Small intestine (tissue), 7 donors: ENCODE measurements around the gene EPHA3. TPM values are rescaled to one million over a fixed set of nuclear protein-coding genes. Genes with fewer than 3 reads are reported as not detected.
"Not testable (repeated sequence)": the region's sequence is repeated elsewhere in the genome, so short reads cannot be mapped to it uniquely, and the experiment has no call there.

Experiments used
- DNase-seq, 2 donors: peaks; one replicate each; pipeline versions ENCODE4 v3.0.0 to v3.0.0-alpha.2; 2013
- FAIRE-seq: peaks from 2 replicates; lab custom pipeline; 2012; peaks lifted over from hg19 to GRCh38; lab: Jason Lieb, UNC
- H3K27ac ChIP-seq, 3 donors: one replicate each; pipeline ENCODE4 v1.5.1; 2013; ENCODE audit warnings: low read length in 2 of 3, mild to moderate bottlenecking in 2 of 3, control low read depth in 1 of 3, inconsistent platforms in 1 of 3, low read depth in 1 of 3, moderate library complexity in 1 of 3
- H3K27me3 ChIP-seq, 3 donors: one replicate each; pipeline ENCODE4 v1.6.1; 2013; ENCODE audit warnings: low read length in 3 of 3, inconsistent platforms in 1 of 3; ENCODE audit not compliant: control insufficient read depth in 3 of 3, insufficient read depth in 3 of 3
- H3K36me3 ChIP-seq, 3 donors: one replicate each; pipeline ENCODE4 v1.6.1; 2013; ENCODE audit warnings: low read length in 3 of 3, inconsistent platforms in 1 of 3, low read depth in 1 of 3, mild to moderate bottlenecking in 1 of 3, moderate library complexity in 1 of 3; ENCODE audit not compliant: control insufficient read depth in 3 of 3, insufficient read depth in 2 of 3
- H3K4me1 ChIP-seq, 3 donors: one replicate each; pipeline ENCODE4 v1.6.1; 2013; ENCODE audit warnings: low read length in 2 of 3, inconsistent platforms in 1 of 3, low read depth in 1 of 3, mild to moderate bottlenecking in 1 of 3, moderate library complexity in 1 of 3; ENCODE audit not compliant: control insufficient read depth in 3 of 3, insufficient read depth in 2 of 3
- H3K4me3 ChIP-seq, 3 donors: one replicate each; pipeline ENCODE4 v1.5.1; 2013; ENCODE audit warnings: low read length in 3 of 3, control low read depth in 1 of 3, inconsistent platforms in 1 of 3, low read depth in 1 of 3, mild to moderate bottlenecking in 1 of 3, moderate library complexity in 1 of 3
- H3K9me3 ChIP-seq, 2 donors: one replicate each; pipeline ENCODE4 v1.6.1; 2013; ENCODE audit warnings: low read depth in 1 of 2, low read length in 1 of 2; ENCODE audit not compliant: control insufficient read depth in 2 of 2, insufficient read depth in 1 of 2
- WGBS, 3 donors: extraction: QIAGEN DNeasy Blood & Tissue Kit; methylation state at CpG; one replicate each; pipeline ENCODE4 v1.1.7; 2013; 5-methylcytosine and 5-hydroxymethylcytosine counted together
- polyA plus RNA-seq, 4 donors: library from polyadenylated mRNA; stranded (reverse) in 3 of 4; unstranded in 1 of 4; fragments of 200-250 nt in 3 of 4; fragments of 120-200 nt in 1 of 4; gene quantifications; one replicate each; pipeline versions ENCODE4 v1.2.1 to v1.2.3, GENCODE V29; 2013
- donor health status: healthy with polysubstance abuse.
- donor health status: control.
- donor health status: control.
- donor health status: Bipolar disorder and iron deficiency.
- donor health status: healthy.

The EPHA3 gene
- polyA plus RNA-seq, 4 donors, result under 0.01 to 3.0 (median 0.88) TPM; not detected in 1

DNA sequence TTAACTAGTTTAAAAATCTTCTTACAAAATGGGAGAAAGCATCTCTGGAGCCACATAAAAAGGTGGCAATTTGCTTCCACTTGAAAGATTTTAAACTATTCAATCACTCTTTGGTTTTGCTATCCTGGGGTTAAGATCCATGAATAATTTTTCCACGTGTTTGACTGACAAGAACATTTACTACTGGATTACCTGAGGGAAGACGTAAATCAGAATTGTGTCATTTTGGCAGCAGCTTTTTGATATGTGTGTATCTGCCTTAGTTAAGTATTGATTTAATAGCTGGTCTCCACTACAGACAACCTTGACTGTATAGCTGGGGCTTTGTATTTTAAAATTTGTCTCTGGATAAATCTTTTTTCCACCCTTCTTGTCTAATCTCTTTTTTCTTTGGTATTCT, 228.3 kb downstream of the EPHA3 start:
- DNase-seq, result no peak
- no peak overlapping the region for H3K4me3 ChIP-seq
- 38 to 70% (median 41%) methylated on average over 2 of the region's 2 CpGs for WGBS, 3 donors
- H3K27ac ChIP-seq, result no peak overlapping the region
- no peaks in the 10 kb centered on the region for H3K4me1 ChIP-seq
- H3K36me3 ChIP-seq, result no peaks in the 10 kb centered on the region
- FAIRE-seq, result no peak
- no peaks in the 10 kb centered on the region for H3K27me3 ChIP-seq
- no peaks in the 10 kb centered on the region for H3K9me3 ChIP-seq

DNA sequence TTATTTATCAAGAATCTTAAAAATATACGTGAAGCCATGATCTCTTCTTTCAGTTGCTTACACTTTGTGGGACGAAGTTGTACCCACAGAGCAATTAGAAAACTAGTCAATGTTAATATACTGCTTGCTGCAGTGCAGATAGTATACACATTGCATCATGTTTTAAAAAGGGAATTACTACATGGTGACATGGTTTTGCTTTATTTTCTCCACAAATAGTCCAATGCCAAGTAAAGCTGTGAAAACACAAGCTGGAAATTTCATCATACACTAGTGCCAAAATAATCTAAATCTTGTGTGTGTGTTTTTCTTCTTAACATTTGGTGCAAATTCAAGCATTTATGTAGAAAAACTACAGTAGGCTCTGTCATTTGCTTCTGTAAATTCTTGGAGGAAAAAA, 233.0 kb downstream of the EPHA3 start:
- WGBS, 3 donors, result 69 to 79% (median 69%) methylated on average over 2 of the region's 2 CpGs
- Histone ChIP-seq H3K36me3 (no peaks in the 10 kb centered on the region), H3K4me1 (no peaks in the 10 kb centered on the region), H3K27ac (no peak overlapping the region), H3K9me3 (no peaks in the 10 kb centered on the region), H3K4me3 (no peak overlapping the region), H3K27me3 (no peaks in the 10 kb centered on the region)
- no peak for FAIRE-seq
- no peak for DNase-seq

DNA sequence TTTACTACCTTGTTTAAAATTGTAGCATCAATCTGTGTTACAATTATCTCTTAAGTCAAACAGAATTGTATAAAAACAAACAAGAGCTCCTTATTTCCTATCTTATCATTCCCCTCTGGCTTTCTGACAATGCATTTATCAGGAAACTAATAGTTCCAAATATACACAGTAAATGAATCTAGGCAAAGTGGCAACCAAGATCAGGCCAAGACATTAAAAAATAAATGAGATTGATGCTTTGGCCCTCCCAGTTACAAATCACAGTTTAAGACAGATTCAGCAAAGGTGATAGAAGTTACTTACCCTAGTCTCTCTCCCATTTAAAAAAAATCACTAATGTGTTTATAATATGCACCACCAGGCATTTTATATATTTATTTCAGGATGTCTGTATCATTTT, 236.7 kb downstream of the EPHA3 start:
- no peaks in the 10 kb centered on the region for H3K4me1 ChIP-seq
- H3K4me3 ChIP-seq, result no peak overlapping the region
- FAIRE-seq, result no peak
- no peak overlapping the region for H3K27ac ChIP-seq
- no peak for DNase-seq
- no peaks in the 10 kb centered on the region for H3K27me3 ChIP-seq
- H3K36me3 ChIP-seq, result no peaks in the 10 kb centered on the region
- no peaks in the 10 kb centered on the region for H3K9me3 ChIP-seq

DNA sequence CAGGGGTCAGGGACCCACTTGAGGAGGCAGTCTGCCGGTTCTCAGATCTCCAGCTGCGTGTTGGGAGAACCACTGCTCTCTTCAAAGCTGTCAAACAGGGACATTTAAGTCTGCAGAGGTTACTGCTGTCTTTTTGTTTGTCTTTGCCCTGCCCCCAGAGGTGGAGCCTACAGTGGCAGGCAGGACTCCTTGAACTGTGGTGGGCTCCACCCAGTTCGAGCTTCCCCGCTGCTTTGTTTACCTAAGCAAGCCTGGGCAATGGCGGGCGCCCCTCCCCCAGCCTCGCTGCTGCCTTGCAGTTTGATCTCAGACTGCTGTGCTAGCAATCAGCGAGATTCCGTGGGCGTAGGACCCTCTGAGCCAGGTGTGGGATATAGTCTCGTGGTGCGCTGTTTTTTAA, 243.5 kb downstream of the EPHA3 start:
- H3K27me3 ChIP-seq, H3K9me3 ChIP-seq, FAIRE-seq, H3K36me3 ChIP-seq, H3K4me1 ChIP-seq, H3K4me3 ChIP-seq, DNase-seq, H3K27ac ChIP-seq: not testable (repeated sequence)
- WGBS, 3 donors, result 30 to 59% (median 52%) methylated on average over 2 to 6 of the region's 12 CpGs

DNA sequence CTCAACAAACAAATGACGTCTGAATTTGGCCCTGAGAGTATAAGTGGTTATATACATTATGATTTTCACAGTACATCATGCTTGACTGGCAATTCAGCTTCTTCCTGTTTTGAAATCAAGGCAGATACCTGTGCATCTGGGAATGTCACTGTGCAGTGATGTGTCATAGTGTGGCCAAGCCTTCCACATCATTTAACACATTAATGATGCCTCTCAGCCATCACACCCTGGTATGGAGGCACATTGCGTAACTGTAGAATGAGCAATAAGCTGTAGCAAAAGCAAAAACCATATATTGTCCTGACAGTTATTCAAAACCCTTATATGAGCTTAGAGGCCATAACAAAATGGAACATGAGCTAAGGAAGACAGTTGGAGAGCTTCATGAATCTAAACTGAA, 246.0 kb downstream of the EPHA3 start:
- Histone ChIP-seq H3K4me1 (no peaks in the 10 kb centered on the region), H3K4me3 (no peak overlapping the region), H3K27me3 (no peaks in the 10 kb centered on the region), H3K36me3 (no peaks in the 10 kb centered on the region), H3K9me3 (no peaks in the 10 kb centered on the region), H3K27ac (no peak overlapping the region)
- WGBS, 3 donors, result 72 to 82% (median 76%) methylated on average over 2 of the region's 2 CpGs
- DNase-seq, result no peak
- no peak for FAIRE-seq

DNA sequence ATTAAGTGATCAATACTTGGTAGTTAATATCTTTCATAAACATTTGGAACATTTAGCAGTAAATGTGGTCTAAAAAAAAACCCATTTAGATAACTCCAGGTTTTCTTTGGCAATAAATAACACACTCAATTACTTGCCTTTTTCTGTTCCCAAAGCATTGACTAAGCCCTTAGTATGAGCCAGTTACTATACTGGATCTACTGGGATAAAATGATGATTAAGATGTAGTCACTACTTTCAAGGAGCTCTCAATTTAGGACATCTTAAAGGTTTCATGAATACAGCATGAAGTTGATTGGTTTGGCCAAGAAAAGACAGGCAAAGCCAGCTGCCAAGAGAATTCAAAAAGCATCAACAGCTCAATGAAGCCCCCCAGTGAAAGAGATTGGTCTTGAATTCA, 250.9 kb downstream of the EPHA3 start:
- Histone ChIP-seq H3K36me3 (no peaks in the 10 kb centered on the region), H3K27ac (no peak overlapping the region), H3K4me1 (no peaks in the 10 kb centered on the region), H3K9me3 (no peaks in the 10 kb centered on the region), H3K27me3 (no peaks in the 10 kb centered on the region), H3K4me3 (no peak overlapping the region)
- no peak for DNase-seq
- FAIRE-seq, result no peak

DNA sequence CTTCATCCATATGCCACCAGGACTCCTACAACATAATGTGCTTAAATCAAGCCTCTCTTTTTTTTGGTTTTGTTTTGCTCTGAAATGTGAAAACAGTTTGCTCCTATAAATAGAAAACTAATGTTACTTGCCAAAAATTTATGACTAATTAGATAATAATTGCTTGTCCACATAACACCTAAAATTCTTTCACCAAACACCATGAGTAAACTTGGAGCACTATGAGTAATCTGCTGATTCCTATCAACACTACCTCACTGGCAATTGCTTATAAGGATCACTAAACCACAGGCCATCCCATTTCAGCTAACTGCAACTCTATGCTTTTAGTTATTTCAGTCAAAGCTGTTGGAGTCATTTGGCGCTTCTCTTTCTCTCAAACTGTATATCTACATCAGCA, 252.7 kb downstream of the EPHA3 start:
- Histone ChIP-seq H3K4me1 (no peaks in the 10 kb centered on the region), H3K27me3 (no peaks in the 10 kb centered on the region), H3K9me3 (no peaks in the 10 kb centered on the region), H3K36me3 (no peaks in the 10 kb centered on the region), H3K27ac (no peak overlapping the region), H3K4me3 (no peak overlapping the region)
- WGBS, 3 donors, result 83 to 96% (median 88%) methylated on average over 1 of the region's 1 CpG
- no peak for DNase-seq
- no peak for FAIRE-seq

DNA sequence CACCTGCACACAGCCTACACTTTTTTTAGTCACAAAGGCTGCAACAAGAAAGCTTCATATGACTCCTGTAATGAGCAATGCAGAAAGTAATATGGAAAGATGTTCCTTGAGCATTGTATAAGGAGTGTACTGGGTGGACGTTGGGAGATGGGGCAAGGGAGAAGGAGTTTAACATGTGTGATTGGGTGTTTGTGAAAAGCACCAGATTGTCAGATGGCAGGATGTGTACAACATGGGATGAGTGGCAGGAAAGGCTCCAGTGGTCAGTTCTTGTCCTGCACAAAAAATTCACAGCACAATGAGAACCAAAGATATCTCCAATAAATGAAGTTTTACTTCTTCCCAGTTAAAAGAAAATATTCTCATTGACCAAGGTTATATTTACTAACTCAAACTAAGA, 255.1 kb downstream of the EPHA3 start:
- 47 to 61% (median 47%) methylated on average over 1 of the region's 1 CpG for WGBS, 3 donors
- Histone ChIP-seq H3K36me3 (no peaks in the 10 kb centered on the region), H3K27ac (no peak overlapping the region), H3K27me3 (no peaks in the 10 kb centered on the region), H3K4me1 (no peaks in the 10 kb centered on the region), H3K4me3 (no peak overlapping the region), H3K9me3 (no peaks in the 10 kb centered on the region)
- DNase-seq (no peak), FAIRE-seq (no peak)

DNA sequence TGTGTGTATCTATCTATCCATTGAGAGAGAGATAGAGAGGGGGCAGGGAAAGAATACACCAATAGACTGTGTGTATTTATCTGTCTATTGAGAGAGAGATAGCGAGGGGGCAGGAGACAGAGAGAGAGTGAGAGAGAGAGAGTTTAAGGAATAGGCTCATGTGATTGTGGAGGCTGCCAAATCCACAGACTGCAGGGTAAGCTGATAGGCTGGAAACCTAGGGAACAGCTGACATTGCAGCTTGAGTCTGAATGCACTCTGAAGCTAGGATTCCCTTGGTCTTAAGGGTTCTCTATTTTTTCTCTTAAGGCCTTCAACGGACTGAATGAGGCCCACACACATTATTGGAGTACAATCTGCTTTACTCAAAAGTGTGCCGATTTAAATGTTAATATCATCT, 255.8 kb downstream of the EPHA3 start:
- no peak for FAIRE-seq
- no peak for DNase-seq
- H3K36me3 ChIP-seq, result no peaks in the 10 kb centered on the region
- no peaks in the 10 kb centered on the region for H3K4me1 ChIP-seq
- no peaks in the 10 kb centered on the region for H3K9me3 ChIP-seq
- H3K4me3 ChIP-seq, result no peak overlapping the region
- 66 to 88% (median 67%) methylated on average over 3 of the region's 3 CpGs for WGBS, 3 donors
- no peaks in the 10 kb centered on the region for H3K27me3 ChIP-seq
- H3K27ac ChIP-seq, result no peak overlapping the region
